ENCODE data around the gene PFAS.

The PFAS gene

GRCh38 chr17:8314797-8315763 lies 66.0 kb downstream of the PFAS start:
- Mint-ChIP-seq H3K27me3 (peaks cover 49 to 65% of the 10 kb centered on the region in 2 donors), H3K36me3 (no peaks in the 10 kb centered on the region), H3K9me3 (no peaks in the 10 kb centered on the region), H3K4me1 (peaks cover 0 to 7% of the 10 kb centered on the region in 2 donors), H3K27ac (no peak overlapping the region), H3K4me3 (no peak overlapping the region)
- no peak for DNase-seq
- ATAC-seq (replicated peaks), result no peak

DNA sequence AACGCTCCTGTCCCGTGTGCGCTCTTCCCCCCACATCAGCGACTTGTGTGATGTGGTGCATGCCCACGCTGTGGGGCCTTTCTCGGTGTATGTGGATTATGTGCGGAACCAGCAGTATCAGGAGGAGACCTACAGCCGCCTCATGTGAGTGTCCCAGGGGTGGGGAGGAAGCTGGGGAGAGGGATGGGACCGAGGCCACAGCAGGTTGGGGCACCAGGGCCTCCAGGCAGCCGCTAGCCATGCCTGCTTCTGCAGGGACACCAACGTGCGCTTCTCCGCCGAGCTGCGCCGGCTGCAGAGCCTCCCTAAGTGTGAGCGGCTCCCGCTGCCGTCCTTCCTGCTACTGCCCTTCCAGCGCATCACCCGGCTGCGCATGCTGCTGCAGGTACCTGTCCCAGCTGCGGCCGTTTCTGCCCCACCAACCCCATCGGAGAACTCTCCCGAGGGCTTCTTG lies 66.7 kb downstream of the PFAS start:
- Mint-ChIP-seq H3K9me3 (peaks cover 0 to 2% of the 10 kb centered on the region in 2 donors), H3K27ac (no peak overlapping the region), H3K4me3 (no peak overlapping the region), H3K4me1 (peaks cover 0 to 7% of the 10 kb centered on the region in 2 donors), H3K36me3 (no peaks in the 10 kb centered on the region), H3K27me3 (peaks cover 44 to 65% of the 10 kb centered on the region in 2 donors)
- ATAC-seq (replicated peaks) (no peak), DNase-seq (no peak)

DNA sequence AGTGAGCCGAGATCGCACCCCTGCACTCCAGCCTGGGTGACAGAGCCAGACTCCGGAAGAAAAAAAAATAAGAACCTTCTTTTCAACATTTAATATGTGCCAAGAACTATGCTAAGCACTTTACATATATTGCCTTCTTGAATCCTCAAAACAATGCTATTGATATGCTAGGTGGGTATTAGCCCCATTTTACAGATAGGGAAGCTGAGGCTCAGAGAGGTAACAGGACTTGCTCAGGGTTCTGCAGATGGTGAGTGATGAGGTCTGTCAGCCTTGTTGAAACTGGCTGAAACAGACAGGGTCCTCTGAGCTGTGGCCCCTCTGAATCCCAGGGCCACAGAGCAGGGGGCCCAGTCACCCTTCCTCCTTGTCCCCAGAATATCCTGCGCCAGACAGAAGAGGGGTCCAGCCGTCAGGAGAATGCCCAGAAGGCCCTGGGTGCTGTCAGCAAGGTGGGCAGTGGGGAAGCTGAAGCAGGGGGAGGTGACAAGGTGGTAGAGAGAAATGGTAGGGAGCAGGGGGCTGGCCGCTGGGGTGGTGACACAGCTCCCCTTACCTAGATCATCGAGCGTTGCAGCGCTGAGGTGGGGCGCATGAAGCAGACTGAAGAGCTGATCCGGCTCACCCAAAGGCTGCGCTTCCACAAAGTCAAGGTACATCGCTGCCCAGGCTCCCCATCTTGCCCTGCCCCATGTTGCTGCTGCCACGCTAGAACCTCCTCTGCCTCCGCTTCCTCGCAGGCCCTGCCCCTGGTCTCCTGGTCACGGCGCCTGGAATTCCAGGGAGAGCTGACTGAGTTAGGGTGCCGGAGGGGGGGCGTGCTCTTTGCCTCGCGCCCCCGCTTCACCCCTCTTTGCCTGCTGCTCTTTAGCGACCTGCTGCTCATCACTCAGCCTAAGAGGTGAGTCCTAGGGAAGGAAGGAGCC lies 69.2 kb downstream of the PFAS start:
- DNase-seq, result no peak
- ATAC-seq (replicated peaks), result no peak
- Mint-ChIP-seq H3K27me3 (peaks cover 35 to 58% of the 10 kb centered on the region in 2 donors), H3K9me3 (peaks cover 0 to 2% of the 10 kb centered on the region in 2 donors), H3K4me3 (no peak overlapping the region), H3K4me1 (peaks cover 0 to 7% of the 10 kb centered on the region in 2 donors), H3K36me3 (no peaks in the 10 kb centered on the region), H3K27ac (no peak overlapping the region)

Data from stimulated activated naive B cell treated with anti-CD40 and anti-IgM and Interleukin-4, amounts not matched to agents 10 μg/mL and 1 μg/mL and 100 μg/mL, for 72 hours (primary cell).